ENCODE data around the gene SETD3. TPM values are rescaled to one million over a fixed set of nuclear protein-coding genes. Genes with fewer than 3 reads are reported as not detected.

SETD3 gene
- total and polyA plus RNA-seq, 2 of the 8 experiments (the other 6 are each of a cell fraction or from before 2014, with no cell fraction given), result 24.0 to 64.0 TPM

- H2BK20ac ChIP-seq (ENCODE audit: low read length), result no peak overlapping the region
- ChIA-PET CTCF (ENCODE audit: partially characterized antibody) (interaction anchor here (1.1 to 1.8 kb wide), 3 partner anchors 15 to 119 kb away, joined by 3 to 5 read pairs (median 4); partner anchors contain the start of gene CCDC85C), POLR2A (ENCODE audit: partially characterized antibody) (interaction anchor here (1.1 kb wide), 1 partner anchor 28 kb away, joined by 4 read pairs; the partner anchor contains the start of genes CCNK and SETD3)
- no peak overlapping the region for H3K56ac ChIP-seq (replicated peaks; ENCODE audit: insufficient read length, low read depth, low read length)
- H3K14ac ChIP-seq (ENCODE audit: insufficient read length), result no peak overlapping the region
- peaks cover 0 to 9% (median 3%) of the 10 kb centered on the region in 4 experiments; a peak in 3 of 7 replicates for H3K4me1 ChIP-seq (replicated peaks in 1 of 4; ENCODE audit: control insufficient read depth in 3 of 4, insufficient read depth in 4 of 4, low read length in 3 of 4)
- H2BK12ac ChIP-seq (ENCODE audit: low read depth, low read length), result peak overlapping the region; percentile 75; the same call in 1 of the 2 replicates
- TF ChIP-seq MAFK (IDR thresholded peaks at IDR 0.05; ENCODE audit: low read depth, low read length) (no peak), POU5F1 (IDR thresholded peaks at IDR 0.05; ENCODE audit: low read depth, low read length) (no peak), EP300 (IDR thresholded peaks at IDR 0.05; ENCODE audit: borderline replicate concordance in 1 of 2, low read depth in 2 of 2, low read length in 2 of 2) (no peak), CTCF (IDR thresholded peaks at IDR 0.05; ENCODE audit: control extremely low read depth in 1 of 3, insufficient read depth in 1 of 3, low read depth in 1 of 3, low read length in 3 of 3) (peak in 1 of 3 experiments; percentile 3; a peak in 1 of 4 replicates), RAD21 (IDR thresholded peaks at IDR 0.05 in 1 of 2, conservative IDR thresholded peaks at IDR 0.05 in 1 of 2; ENCODE audit: low read depth in 2 of 2, low read length in 2 of 2) (peak in 1 of 2 experiments; percentile 34; a peak in 2 of 4 replicates)
- no peaks in the 10 kb centered on the region; the same call in none of the 2 replicates for H3K79me1 ChIP-seq (ENCODE audit: low read depth, low read length)
- no peak overlapping the region for H4K5ac ChIP-seq (ENCODE audit: insufficient read length, low read depth, low read length)
- H3K9ac ChIP-seq (replicated peaks in 1 of 4; ENCODE audit: extremely low read depth in 1 of 4, low read depth in 3 of 4, low read length in 3 of 4), result no peak overlapping the region; a peak in 3 of 7 replicates
- H3K4me3 ChIP-seq (ENCODE audit: extremely low read depth in 1 of 4, insufficient read depth in 2 of 4, low read depth in 3 of 4, low read length in 4 of 4), result no peak overlapping the region
- DNase-seq (ENCODE audit: low read depth in 1 of 2, low spot score in 2 of 2) (peak in 1 of 2 experiments; percentile 56), FAIRE-seq (no peak)
- no peak overlapping the region for H3K23ac ChIP-seq (ENCODE audit: insufficient read length)
- H3K27me3 ChIP-seq (replicated peaks in 1 of 4; ENCODE audit: control insufficient read depth in 3 of 4, extremely low read depth in 1 of 4, insufficient read depth in 3 of 4, low read length in 3 of 4), result no peaks in the 10 kb centered on the region; a peak in 1 of 7 replicates
- peaks cover 25 to 57% (median 36%) of the 10 kb centered on the region in 4 experiments for H3K36me3 ChIP-seq (ENCODE audit: control insufficient read depth in 2 of 4, insufficient read depth in 4 of 4, low read length in 3 of 4)
- H3K9me3 ChIP-seq (ENCODE audit: insufficient read depth in 2 of 2, low read depth in 1 of 2, low read length in 1 of 2), result no peaks in the 10 kb centered on the region
- no peaks in the 10 kb centered on the region for H3K23me2 ChIP-seq (ENCODE audit: low read depth, low read length)
- H3K4ac ChIP-seq (replicated peaks; ENCODE audit: insufficient read length, low read depth, low read length), result no peak overlapping the region
- no peaks in the 10 kb centered on the region for H3K79me2 ChIP-seq (ENCODE audit: control insufficient read depth in 1 of 2, insufficient read depth in 2 of 2, low read length in 2 of 2)
- H2BK5ac ChIP-seq (ENCODE audit: low read depth, low read length), result peak overlapping the region; percentile 71; the same call in 1 of the 2 replicates
- no peak overlapping the region for H3K4me2 ChIP-seq (ENCODE audit: insufficient read depth in 1 of 2, low read depth in 2 of 2, low read length in 2 of 2)
- H3K18ac ChIP-seq (ENCODE audit: extremely low read depth, low read length), result no peak overlapping the region
- 90% methylated on average over 23 of the region's 23 CpGs; no CpG with 5 or more reads in 1 of the 2 experiments for WGBS, 2 experiments (ENCODE audit: extremely low coverage in 1 of 2, insufficient coverage in 1 of 2, insufficient read length in 1 of 2, insufficient replicate concordance in 2 of 2, low coverage in 1 of 2, low lambda C conversion rate in 2 of 2, missing lambda C conversion rate in 1 of 2)
- peaks cover 2 to 7% of the 10 kb centered on the region in 2 experiments for H4K20me1 ChIP-seq (replicated peaks in 1 of 2; ENCODE audit: control insufficient read depth in 1 of 2, insufficient read depth in 2 of 2, low read length in 2 of 2)
- 0 out of 2 replicates have a peak overlapping the region, but pooled peaks have one; percentile 18 for H2BK15ac ChIP-seq (ENCODE audit: low read length)
- no peak overlapping the region for H2AFZ ChIP-seq (ENCODE audit: low read length)
- no peak overlapping the region for H3K27ac ChIP-seq (ENCODE audit: low read depth, low read length)
- no peak overlapping the region for H2AK5ac ChIP-seq (ENCODE audit: low read depth, low read length)
- peak overlapping the region; percentile 28; the same call in 1 of the 2 replicates for H4K8ac ChIP-seq (ENCODE audit: extremely low read depth, insufficient read depth, low read length)
- no peak overlapping the region for H2BK120ac ChIP-seq (replicated peaks; ENCODE audit: low read depth, low read length)
- no peak overlapping the region for H4K91ac ChIP-seq (replicated peaks; ENCODE audit: insufficient read length, low read length)
These were observed 28.4 kb upstream of the SETD3 start for GRCh38 chr14:99508896-99509629.

All from H1 (cell line).